DND-41 (cell line): Measurements from ENCODE around the gene RABL6.

Experiments
- ATAC-seq: fragments of 200-7000 bp; cut with Tn5 transposase; 3 replicates; pipeline ENCODE4 v1.9.1; 2021; ENCODE audit warnings: low read depth; ENCODE audit not compliant: insufficient read depth
- DNase-seq: peaks from one replicate; pipeline ENCODE4 v3.0.0-alpha.2; 2020
- H2AFZ ChIP-seq: 2 replicates; pipeline ENCODE4 v1.6.0; 2012; ENCODE audit warnings: low read depth, low read length
- H3K27ac ChIP-seq: 2 replicates; pipeline ENCODE4 v1.5.1; 2012; ENCODE audit warnings: low read length, inconsistent platforms
- H3K27me3 ChIP-seq: fragments of 200-600 bp; sonication (generic); 2 replicates; pipeline ENCODE4 v1.6.0; 2012; ENCODE audit warnings: low read length, mild to moderate bottlenecking, inconsistent platforms; ENCODE audit not compliant: insufficient read depth, poor library complexity
- H3K36me3 ChIP-seq: 2 replicates; pipeline ENCODE4 v1.5.1; 2012; ENCODE audit warnings: low read length, inconsistent platforms; ENCODE audit not compliant: insufficient read depth
- H3K4me1 ChIP-seq: 2 replicates; pipeline ENCODE4 v1.5.1; 2012; ENCODE audit warnings: mild to moderate bottlenecking, low read length; ENCODE audit not compliant: insufficient read depth
- H3K4me2 ChIP-seq: 2 replicates; pipeline ENCODE4 v1.6.0; 2012; ENCODE audit warnings: mild to moderate bottlenecking, moderate library complexity, low read length, inconsistent platforms; ENCODE audit not compliant: insufficient read depth
- H3K4me3 ChIP-seq, 2 experiments: fragments of 200-600 bp in 1 of 2; shearing (Covaris generic) in 1 of 2; 2 replicates each; pipeline ENCODE4 v1.5.1; 2012 to 2016; ENCODE audit warnings: inconsistent platforms in 2 of 2, low read length in 2 of 2, mild to moderate bottlenecking in 2 of 2, low read depth in 1 of 2, moderate library complexity in 1 of 2
- H3K79me2 ChIP-seq: 2 replicates; pipeline ENCODE4 v1.6.0; 2012; ENCODE audit warnings: low read length, inconsistent platforms; ENCODE audit not compliant: insufficient read depth
- H3K9ac ChIP-seq: 2 replicates; pipeline ENCODE4 v1.6.0; 2012; ENCODE audit warnings: low read depth, mild to moderate bottlenecking, inconsistent platforms, low read length, moderate library complexity
- H3K9me3 ChIP-seq: 2 replicates; pipeline ENCODE4 v1.5.1; 2012; ENCODE audit warnings: low read length, moderate library complexity, mild to moderate bottlenecking, inconsistent platforms; ENCODE audit not compliant: insufficient read depth, severe bottlenecking
- H4K20me1 ChIP-seq: 2 replicates; pipeline ENCODE4 v1.6.0; 2012; ENCODE audit warnings: low read length; ENCODE audit not compliant: insufficient read depth
- EZH2 ChIP-seq: IDR thresholded peaks from 3 replicates; pipeline ENCODE4 v1.6.1; 2012; ENCODE audit warnings: borderline replicate concordance, low read depth, mild to moderate bottlenecking, moderate library complexity, low read length, inconsistent platforms; ENCODE audit not compliant: severe bottlenecking
- TF ChIP-seq, protein P1 (sequence below): IDR thresholded peaks from 2 replicates; pipeline ENCODE4 v1.5.1; 2012; ENCODE audit warnings: borderline replicate concordance, low read length, moderate library complexity, mild to moderate bottlenecking; ENCODE audit not compliant: poor library complexity, severe bottlenecking; ENCODE audit errors: extremely low read depth

The RABL6 gene

DNA sequence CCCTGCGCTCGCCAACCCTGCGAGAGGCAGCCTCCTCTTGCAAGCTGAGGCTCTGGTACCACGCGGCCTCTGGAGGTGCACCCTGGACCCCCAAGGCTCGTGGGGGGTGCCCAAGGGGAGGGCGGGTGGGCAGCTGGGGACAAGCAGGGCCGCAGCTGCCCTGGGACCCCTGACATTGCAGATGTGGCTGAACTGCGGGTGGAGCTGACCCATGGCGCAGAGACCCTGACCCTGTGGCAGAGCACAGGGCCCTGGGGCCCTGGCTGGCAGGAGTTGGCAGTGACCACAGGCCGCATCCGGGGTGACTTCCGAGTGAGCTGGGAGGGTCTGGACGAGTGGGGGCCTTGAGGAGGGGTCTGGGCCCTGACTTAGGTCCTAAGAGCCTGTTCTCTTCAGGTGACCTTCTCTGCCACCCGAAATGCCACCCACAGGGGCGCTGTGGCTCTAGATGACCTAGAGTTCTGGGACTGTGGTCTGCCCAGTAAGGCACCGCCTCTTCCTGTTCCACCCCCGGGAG lies 45.9 kb downstream of the RABL6 start:
- Histone ChIP-seq H2AFZ (no peak overlapping the region), H3K79me2 (no peaks in the 10 kb centered on the region), H3K9me3 (no peaks in the 10 kb centered on the region), H3K9ac (no peak overlapping the region), H3K4me2 (no peak overlapping the region), H4K20me1 (peaks cover 22% of the 10 kb centered on the region), H3K27me3 (no peaks in the 10 kb centered on the region), H3K36me3 (peaks cover 19% of the 10 kb centered on the region), H3K27ac (no peak overlapping the region), H3K4me3 (no peak overlapping the region), H3K4me1 (peaks cover 10% of the 10 kb centered on the region)
- no peak for DNase-seq
- no peak for TF ChIP-seq EZH2
- TF ChIP-seq, protein P1, sequence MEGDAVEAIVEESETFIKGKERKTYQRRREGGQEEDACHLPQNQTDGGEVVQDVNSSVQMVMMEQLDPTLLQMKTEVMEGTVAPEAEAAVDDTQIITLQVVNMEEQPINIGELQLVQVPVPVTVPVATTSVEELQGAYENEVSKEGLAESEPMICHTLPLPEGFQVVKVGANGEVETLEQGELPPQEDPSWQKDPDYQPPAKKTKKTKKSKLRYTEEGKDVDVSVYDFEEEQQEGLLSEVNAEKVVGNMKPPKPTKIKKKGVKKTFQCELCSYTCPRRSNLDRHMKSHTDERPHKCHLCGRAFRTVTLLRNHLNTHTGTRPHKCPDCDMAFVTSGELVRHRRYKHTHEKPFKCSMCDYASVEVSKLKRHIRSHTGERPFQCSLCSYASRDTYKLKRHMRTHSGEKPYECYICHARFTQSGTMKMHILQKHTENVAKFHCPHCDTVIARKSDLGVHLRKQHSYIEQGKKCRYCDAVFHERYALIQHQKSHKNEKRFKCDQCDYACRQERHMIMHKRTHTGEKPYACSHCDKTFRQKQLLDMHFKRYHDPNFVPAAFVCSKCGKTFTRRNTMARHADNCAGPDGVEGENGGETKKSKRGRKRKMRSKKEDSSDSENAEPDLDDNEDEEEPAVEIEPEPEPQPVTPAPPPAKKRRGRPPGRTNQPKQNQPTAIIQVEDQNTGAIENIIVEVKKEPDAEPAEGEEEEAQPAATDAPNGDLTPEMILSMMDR, result no peak
- ATAC-seq, result no peak

DNA sequence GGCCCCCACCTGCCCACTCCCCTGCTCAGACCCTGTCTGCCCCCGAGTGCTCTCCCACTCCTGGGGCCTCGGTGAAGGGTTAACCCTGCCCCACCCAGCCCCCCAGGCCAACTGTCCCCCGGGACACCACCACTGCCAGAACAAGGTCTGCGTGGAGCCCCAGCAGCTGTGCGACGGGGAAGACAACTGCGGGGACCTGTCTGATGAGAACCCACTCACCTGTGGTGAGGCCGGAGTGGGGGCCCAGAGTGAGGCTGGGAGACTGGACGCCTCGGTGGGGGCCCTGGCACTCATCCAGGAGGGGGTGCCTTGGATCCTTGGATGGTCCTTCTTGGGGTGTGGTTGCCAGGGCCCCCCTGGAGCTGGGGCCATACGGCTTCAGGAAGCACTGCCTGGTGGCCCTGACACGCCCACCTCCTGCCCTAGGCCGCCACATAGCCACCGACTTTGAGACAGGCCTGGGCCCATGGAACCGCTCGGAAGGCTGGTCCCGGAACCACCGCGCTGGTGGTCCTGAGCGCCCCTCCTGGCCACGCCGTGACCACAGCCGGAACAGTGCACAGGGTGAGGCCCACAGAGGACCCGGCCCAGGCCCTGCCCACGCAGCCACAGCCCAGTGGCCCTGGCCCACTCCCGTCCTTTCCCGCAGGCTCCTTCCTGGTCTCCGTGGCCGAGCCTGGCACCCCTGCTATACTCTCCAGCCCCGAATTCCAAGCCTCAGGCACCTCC lies 46.5 kb downstream of the RABL6 start:
- Histone ChIP-seq H2AFZ (no peak overlapping the region), H3K79me2 (no peaks in the 10 kb centered on the region), H3K9me3 (no peaks in the 10 kb centered on the region), H3K9ac (no peak overlapping the region), H3K27ac (no peak overlapping the region), H4K20me1 (peaks cover 22% of the 10 kb centered on the region), H3K36me3 (peaks cover 19% of the 10 kb centered on the region), H3K4me2 (no peak overlapping the region), H3K27me3 (no peaks in the 10 kb centered on the region), H3K4me3 (no peak overlapping the region), H3K4me1 (peaks cover 10% of the 10 kb centered on the region)
- no peak for DNase-seq
- ATAC-seq, result no peak
- TF ChIP-seq EZH2, result no peak
- TF ChIP-seq, protein P1, result no peak

DNA sequence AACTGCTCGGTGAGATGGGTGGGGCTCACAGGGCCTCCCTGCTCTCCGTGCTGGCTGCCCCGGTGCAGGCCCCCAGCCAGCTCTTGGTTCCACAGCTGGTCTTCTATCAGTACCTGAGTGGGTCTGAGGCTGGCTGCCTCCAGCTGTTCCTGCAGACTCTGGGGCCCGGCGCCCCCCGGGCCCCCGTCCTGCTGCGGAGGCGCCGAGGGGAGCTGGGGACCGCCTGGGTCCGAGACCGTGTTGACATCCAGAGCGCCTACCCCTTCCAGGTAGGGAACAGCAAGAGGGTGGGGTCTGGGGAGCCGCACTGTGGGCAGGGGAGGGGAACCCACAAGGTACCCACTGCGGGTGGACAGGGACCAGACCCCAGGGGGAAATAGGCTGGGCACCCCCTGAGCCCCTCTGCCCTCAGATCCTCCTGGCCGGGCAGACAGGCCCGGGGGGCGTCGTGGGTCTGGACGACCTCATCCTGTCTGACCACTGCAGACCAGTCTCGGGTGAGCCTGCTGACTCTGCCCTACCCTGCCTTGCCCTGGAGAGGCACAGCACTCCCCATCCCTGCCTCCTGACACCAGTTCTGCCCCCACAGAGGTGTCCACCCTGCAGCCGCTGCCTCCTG lies 47.2 kb downstream of the RABL6 start:
- no peak overlapping the region for H3K27ac ChIP-seq
- TF ChIP-seq, protein P1, result no peak
- TF ChIP-seq EZH2, result no peak
- no peak for ATAC-seq
- no peak overlapping the region for H3K4me3 ChIP-seq
- peaks cover 19% of the 10 kb centered on the region for H3K36me3 ChIP-seq
- no peaks in the 10 kb centered on the region for H3K9me3 ChIP-seq
- no peaks in the 10 kb centered on the region for H3K27me3 ChIP-seq
- H3K79me2 ChIP-seq, result no peaks in the 10 kb centered on the region
- no peak overlapping the region for H2AFZ ChIP-seq
- no peak overlapping the region for H3K4me2 ChIP-seq
- H4K20me1 ChIP-seq, result peaks cover 19% of the 10 kb centered on the region
- peaks cover 6% of the 10 kb centered on the region for H3K4me1 ChIP-seq
- no peak overlapping the region for H3K9ac ChIP-seq
- DNase-seq, result no peak
